NT2/D1 (cell line): ENCODE results near the gene GPC6.

ENCODE experiments used
- SUZ12 ChIP-seq: IDR thresholded peaks from 2 replicates; pipeline ENCODE4 v1.6.1; 2011; ENCODE audit not compliant: insufficient read length, insufficient read depth; ENCODE audit errors: extremely low read depth
- YY1 ChIP-seq: IDR thresholded peaks from 2 replicates; pipeline ENCODE4 v1.6.1; 2011; ENCODE audit not compliant: insufficient read length, insufficient read depth
- ZNF274 ChIP-seq: IDR thresholded peaks from 2 replicates; pipeline ENCODE4 v1.6.1; 2011; ENCODE audit warnings: mild to moderate bottlenecking, low read depth, low read length

DNA sequence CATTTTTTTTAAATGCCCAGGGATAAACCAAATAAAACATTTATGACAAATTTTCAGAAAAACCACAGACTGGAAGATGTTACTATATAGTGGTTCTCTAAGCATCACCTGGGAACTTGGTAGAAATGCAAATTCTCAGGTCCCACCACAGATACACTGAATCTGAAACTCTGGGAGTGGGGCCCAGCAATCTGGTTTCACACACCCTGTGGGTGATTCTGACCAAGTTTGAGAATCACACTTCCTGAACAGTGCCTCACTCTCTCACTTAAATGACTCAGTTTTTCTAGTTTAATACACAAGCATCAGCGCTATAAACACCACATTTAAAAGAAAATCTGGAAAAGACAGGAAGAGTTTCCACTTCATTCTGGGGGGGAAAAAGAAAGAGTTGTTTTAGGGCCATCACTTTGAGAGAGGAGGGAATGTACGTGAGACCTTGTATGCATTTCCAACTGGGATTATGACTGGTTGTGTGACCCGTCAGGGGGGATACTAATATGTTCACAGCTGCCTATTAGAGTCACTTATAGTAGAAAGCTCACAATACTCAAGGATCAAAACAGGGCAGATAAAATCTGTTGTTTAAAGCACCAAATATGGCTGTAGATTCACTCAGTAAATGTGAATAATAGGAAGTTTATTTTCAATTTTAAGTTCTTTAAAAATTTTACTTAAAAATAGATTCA is 567.7 kb downstream of the GPC6 start:
- TF ChIP-seq ZNF274 (no peak), SUZ12 (no peak), YY1 (no peak)
